Type B pancreatic cell (in vitro differentiated cells): ENCODE data around the gene CALML6. TPM values are rescaled to one million over a fixed set of nuclear protein-coding genes. Genes with fewer than 3 reads are reported as not detected.

ENCODE experiments used
- DNase-seq: peaks from one replicate; pipeline ENCODE4 v3.0.0; 2021; ENCODE audit warnings: mixed read lengths; ENCODE audit not compliant: unreplicated experiment; ENCODE audit errors: extremely low spot score
- H3K27ac Mint-ChIP-seq: 2 replicates; pipeline ENCODE4 v1.8.0; 2021; ENCODE audit warnings: mild to moderate bottlenecking, mixed read lengths
- H3K27me3 Mint-ChIP-seq: 2 replicates; pipeline ENCODE4 v1.8.0; 2021; ENCODE audit warnings: mixed read lengths
- H3K36me3 Mint-ChIP-seq: 2 replicates; pipeline ENCODE4 v1.8.0; 2021; ENCODE audit warnings: mixed read lengths
- H3K4me1 Mint-ChIP-seq: one replicate; pipeline ENCODE4 v1.8.0; 2021; ENCODE audit warnings: mixed read lengths; ENCODE audit not compliant: unreplicated experiment
- H3K4me3 Mint-ChIP-seq: 2 replicates; pipeline ENCODE4 v1.8.0; 2021; ENCODE audit warnings: mild to moderate bottlenecking, mixed read lengths
- H3K9me3 Mint-ChIP-seq: 2 replicates; pipeline ENCODE4 v1.8.0; 2021; ENCODE audit warnings: mixed read lengths
- total RNA-seq: library from RNA; stranded (reverse); gene quantifications from 2 replicates; pipeline ENCODE4 v1.2.1, GENCODE V29; 2021; ENCODE audit warnings: low replicate concordance
- TF ChIP-seq, protein P1 (sequence below): fragments of 200-600 bp; sonication (generic); conservative IDR thresholded peaks from 2 replicates; pipeline ENCODE4 v1.5.0; 2021; ENCODE audit warnings: antibody characterized with exemption, mild to moderate bottlenecking

CALML6 gene
- total RNA-seq, 1 donor from 2014 or later: 0.65 TPM

DNA sequence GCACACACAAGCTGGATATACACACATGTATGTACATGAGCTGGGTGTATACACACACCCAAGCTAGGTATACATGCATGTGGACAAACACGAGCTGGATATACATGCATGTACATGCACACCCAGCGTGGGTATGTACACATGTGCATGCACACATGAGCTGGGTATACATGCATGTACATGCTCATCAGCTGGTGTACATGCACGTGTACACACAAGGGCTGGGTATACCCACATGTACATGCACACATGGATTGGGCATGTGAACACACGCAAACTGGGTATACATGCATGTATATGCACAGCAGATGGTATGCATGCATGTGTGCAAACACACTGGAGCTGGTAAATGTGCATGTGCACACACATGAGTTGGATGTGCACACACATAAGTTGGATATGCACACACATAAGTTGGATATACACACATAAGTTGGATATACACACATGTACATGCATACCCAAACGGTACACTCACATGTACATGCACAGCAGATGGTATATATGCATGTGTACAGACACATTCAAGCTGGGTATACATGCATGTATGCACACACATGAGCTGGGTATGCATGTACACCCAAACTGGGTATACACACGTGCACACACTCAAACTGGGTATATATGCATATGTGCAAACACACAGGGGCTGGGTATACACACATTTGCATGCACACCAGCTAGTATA lies 16.7 kb upstream of the CALML6 start:
- no peaks in the 10 kb centered on the region for H3K27me3 Mint-ChIP-seq
- TF ChIP-seq, protein P1, sequence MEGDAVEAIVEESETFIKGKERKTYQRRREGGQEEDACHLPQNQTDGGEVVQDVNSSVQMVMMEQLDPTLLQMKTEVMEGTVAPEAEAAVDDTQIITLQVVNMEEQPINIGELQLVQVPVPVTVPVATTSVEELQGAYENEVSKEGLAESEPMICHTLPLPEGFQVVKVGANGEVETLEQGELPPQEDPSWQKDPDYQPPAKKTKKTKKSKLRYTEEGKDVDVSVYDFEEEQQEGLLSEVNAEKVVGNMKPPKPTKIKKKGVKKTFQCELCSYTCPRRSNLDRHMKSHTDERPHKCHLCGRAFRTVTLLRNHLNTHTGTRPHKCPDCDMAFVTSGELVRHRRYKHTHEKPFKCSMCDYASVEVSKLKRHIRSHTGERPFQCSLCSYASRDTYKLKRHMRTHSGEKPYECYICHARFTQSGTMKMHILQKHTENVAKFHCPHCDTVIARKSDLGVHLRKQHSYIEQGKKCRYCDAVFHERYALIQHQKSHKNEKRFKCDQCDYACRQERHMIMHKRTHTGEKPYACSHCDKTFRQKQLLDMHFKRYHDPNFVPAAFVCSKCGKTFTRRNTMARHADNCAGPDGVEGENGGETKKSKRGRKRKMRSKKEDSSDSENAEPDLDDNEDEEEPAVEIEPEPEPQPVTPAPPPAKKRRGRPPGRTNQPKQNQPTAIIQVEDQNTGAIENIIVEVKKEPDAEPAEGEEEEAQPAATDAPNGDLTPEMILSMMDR: no peak

DNA sequence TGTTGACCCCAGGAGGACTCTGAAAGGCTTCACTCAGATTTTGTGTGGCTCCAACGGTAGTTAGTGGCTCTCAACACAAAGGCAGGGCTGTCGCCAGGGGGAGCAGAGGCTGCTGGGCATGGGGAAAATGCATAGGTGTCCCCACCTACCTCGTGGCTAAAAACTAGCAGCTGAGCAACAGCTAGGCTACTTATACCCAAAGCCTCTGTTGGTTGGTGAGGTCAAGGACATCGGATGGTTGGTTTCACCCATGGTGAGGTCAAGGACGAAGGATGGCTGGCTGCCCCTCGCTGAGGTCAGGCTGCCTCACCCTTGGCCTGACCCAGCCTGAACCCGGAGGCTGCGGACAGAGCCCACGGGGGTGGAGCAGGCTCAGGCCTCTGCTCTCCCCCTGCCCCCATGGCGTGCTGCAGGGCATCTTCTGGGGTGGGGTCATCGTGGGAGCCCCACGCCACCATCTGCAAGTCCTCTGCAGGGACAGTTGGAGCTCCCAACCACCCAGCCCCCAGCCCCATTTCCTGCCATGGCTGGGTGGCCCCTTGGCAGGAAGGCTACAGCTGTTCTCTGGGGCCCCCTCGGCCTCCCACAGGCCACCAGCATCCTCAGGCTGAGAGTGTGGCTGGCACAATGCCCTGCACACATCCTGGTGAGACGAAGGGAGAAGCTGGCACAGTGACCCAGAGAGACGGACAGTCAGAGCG lies 15.6 kb upstream of the CALML6 start:
- H3K36me3 Mint-ChIP-seq: no peaks in the 10 kb centered on the region
- no peak for DNase-seq
- peaks cover 6% of the 10 kb centered on the region for H3K4me1 Mint-ChIP-seq
- no peak overlapping the region for H3K4me3 Mint-ChIP-seq
- no peaks in the 10 kb centered on the region for H3K27me3 Mint-ChIP-seq
- TF ChIP-seq, protein P1: no peak
- H3K9me3 Mint-ChIP-seq: no peaks in the 10 kb centered on the region
- H3K27ac Mint-ChIP-seq: no peak overlapping the region

More for the DNA sequence above, 16.7 kb upstream of the CALML6 start:
- Mint-ChIP-seq H3K4me1 (peaks cover 6% of the 10 kb centered on the region), H3K36me3 (no peaks in the 10 kb centered on the region), H3K27ac (no peak overlapping the region), H3K4me3 (no peak overlapping the region), H3K9me3 (no peaks in the 10 kb centered on the region)
- DNase-seq: no peak

DNA sequence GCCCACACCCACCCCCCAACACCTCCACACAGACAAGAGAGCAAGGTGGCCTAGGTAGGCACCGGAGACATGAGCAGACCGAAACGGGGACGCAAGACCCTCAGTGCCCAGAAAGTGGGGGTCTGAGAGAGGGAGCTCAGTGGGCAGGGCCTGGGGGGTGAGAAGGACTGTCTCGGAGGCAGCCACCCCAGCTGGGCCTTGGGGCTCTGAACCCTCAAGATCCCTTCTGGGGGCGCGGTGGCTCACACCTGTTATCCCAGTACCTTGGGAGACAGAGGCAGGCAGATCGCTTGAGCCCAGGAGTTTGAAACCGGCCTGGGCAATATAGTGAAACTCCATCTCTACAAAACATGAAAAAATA lies 15.1 kb upstream of the CALML6 start:
- TF ChIP-seq, protein P1: no peak
- no peaks in the 10 kb centered on the region for H3K27me3 Mint-ChIP-seq

DNA sequence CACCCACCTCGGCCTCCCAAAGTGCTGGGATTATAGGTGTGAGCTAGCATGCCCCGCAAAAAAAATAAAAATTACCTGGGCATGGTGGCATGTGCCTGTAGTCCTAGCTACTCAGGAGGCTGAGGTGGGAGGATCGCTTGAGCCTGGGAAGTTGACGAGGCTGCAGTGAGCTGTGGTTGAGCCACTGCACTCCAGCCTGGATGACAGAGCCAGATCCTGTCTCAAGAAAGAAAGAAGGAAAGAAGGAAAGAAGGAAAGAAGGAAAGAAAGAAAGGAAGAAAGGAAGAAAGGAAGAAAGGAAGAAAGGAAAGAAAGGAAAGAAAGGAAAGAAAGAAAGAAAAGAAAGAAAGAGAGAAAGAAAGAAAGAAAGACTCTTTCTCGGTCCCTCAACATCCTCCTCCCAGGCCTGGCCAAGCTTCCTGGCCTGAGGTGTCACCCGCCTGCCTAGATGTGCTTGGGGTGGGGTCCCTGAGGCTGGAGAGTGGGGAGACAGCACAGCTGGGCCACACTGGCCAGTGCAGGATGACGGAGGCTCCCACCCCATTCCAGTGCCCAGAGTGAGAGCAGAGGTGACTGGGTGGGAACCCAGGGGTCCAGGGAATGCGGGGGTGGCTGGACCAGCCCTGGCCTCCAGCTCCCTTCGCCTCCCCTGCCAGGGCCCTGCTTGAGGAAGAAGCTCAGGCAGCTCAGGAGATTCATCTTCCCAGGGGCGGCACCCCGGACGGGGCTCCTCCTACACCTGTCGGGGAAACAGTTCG lies 14.0 kb upstream of the CALML6 start:
- Mint-ChIP-seq H3K27me3 (no peaks in the 10 kb centered on the region), H3K4me1 (peaks cover 2% of the 10 kb centered on the region), H3K9me3 (no peaks in the 10 kb centered on the region), H3K36me3 (no peaks in the 10 kb centered on the region), H3K4me3 (no peak overlapping the region), H3K27ac (no peak overlapping the region)
- TF ChIP-seq, protein P1: no peak
- DNase-seq: no peak

More for the DNA sequence above, 15.1 kb upstream of the CALML6 start:
- no peak overlapping the region for H3K4me3 Mint-ChIP-seq
- H3K9me3 Mint-ChIP-seq: no peaks in the 10 kb centered on the region
- no peak overlapping the region for H3K27ac Mint-ChIP-seq
- H3K36me3 Mint-ChIP-seq: no peaks in the 10 kb centered on the region
- H3K4me1 Mint-ChIP-seq: peaks cover 2% of the 10 kb centered on the region
- DNase-seq: no peak

DNA sequence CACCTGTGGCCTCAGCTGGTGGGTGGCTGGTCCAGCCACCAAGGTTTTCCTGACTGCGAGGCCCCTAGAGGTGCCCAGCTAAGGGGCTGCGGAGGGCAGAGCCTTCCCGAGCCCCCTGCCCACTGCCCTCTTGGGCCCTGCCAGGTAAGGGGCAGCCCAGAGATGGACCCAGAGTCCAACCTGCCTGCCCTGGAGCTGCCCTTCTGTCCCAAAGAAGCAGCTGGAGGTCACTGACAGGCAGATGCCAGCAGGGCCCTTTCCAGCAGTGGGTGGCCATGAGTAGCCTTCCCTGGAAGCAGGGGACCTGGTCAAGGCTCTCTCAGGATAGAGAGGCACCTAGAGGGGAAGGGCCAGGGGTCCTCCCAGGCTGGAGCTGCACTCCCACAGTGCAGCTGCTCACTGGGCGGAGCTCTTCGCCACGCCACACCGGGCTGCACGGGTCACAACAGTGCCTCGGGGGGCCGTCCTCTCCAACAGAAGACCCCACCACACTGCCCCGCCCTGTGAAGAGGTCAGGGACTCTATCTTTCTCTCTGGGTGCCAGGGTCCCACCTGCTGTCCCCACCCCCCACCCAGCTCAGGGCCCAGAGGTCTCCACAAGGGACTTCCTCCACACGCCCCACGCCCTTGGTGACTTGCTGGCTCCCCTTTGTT lies 13.3 kb upstream of the CALML6 start:
- no peak overlapping the region for H3K4me3 Mint-ChIP-seq
- no peaks in the 10 kb centered on the region for H3K27me3 Mint-ChIP-seq
- H3K27ac Mint-ChIP-seq: no peak overlapping the region
- H3K36me3 Mint-ChIP-seq: no peaks in the 10 kb centered on the region
- DNase-seq: no peak
- TF ChIP-seq, protein P1: no peak
- H3K9me3 Mint-ChIP-seq: no peaks in the 10 kb centered on the region
- H3K4me1 Mint-ChIP-seq: peaks cover 6% of the 10 kb centered on the region
